HG03439 (cell line): ENCODE measurements around the gene MOCS1.

Experiments used
- ATAC-seq: cut with Tn5 transposase; IDR thresholded peaks from one replicate; pipeline ENCODE4 v1.9.1; 2021; ENCODE audit warnings: mild to moderate bottlenecking, moderate library complexity; ENCODE audit not compliant: unreplicated experiment

Gene MOCS1

GRCh38 chr6:39881851-39882530, 52.3 kb downstream of the MOCS1 start:
- no peak for ATAC-seq

GRCh38 chr6:39880594-39880993, 53.7 kb downstream of the MOCS1 start:
- ATAC-seq: no peak

GRCh38 chr6:39879535-39879934, 54.7 kb downstream of the MOCS1 start:
- ATAC-seq: no peak

- ATAC-seq: no peak
Observed at GRCh38 chr6:39876826-39877225, 57.4 kb downstream of the MOCS1 start.

GRCh38 chr6:39876111-39876510, 58.2 kb downstream of the MOCS1 start:
- ATAC-seq: no peak

GRCh38 chr6:39873439-39873838, 60.8 kb downstream of the MOCS1 start:
- ATAC-seq: no peak

- no peak for ATAC-seq
Observed at GRCh38 chr6:39870950-39871349, 63.3 kb downstream of the MOCS1 start.

GRCh38 chr6:39867592-39867991, 66.7 kb downstream of the MOCS1 start:
- ATAC-seq: no peak

- no peak for ATAC-seq
Observed at GRCh38 chr6:39865011-39865888, 69.0 kb downstream of the MOCS1 start.

- no peak for ATAC-seq
Observed at GRCh38 chr6:39861663-39862062, 72.6 kb downstream of the MOCS1 start.

- no peak for ATAC-seq
Observed at GRCh38 chr6:39859025-39859424, 75.2 kb downstream of the MOCS1 start.

GRCh38 chr6:39855356-39855995, 78.8 kb downstream of the MOCS1 start:
- ATAC-seq: no peak
